Measurements from ENCODE around the gene EPHA6. TPM values are rescaled to one million over a fixed set of nuclear protein-coding genes. Genes with fewer than 3 reads are reported as not detected.

EPHA6 gene
- total and polyA plus RNA-seq, 9 of the 15 experiments (the other 6 are each of a cell fraction or from before 2014, with no cell fraction given) = not detected

GRCh38 chr3:96994988-96995387 lies 180.6 kb downstream of the EPHA6 start:
- 0% methylated on average over 2 of the region's 3 CpGs for WGBS (ENCODE audit: insufficient coverage, low coverage, missing lambda C conversion rate)
- H3K9me3 ChIP-seq (replicated peaks; ENCODE audit: control insufficient read depth, insufficient read depth, low read depth, low read length) = no peaks in the 10 kb centered on the region
- no peaks in the 10 kb centered on the region for H3K36me3 ChIP-seq (ENCODE audit: control insufficient read depth, insufficient read depth, low read length)
- intact Hi-C loops (cut with micrococcal nuclease) = no loop called here
- no peak overlapping the region for H3K27ac ChIP-seq (ENCODE audit: extremely low read depth, low read depth, low read length)
- no peaks in the 10 kb centered on the region for H3K4me1 ChIP-seq (replicated peaks in 1 of 2; ENCODE audit: control insufficient read depth in 2 of 2, insufficient read depth in 2 of 2, low read length in 2 of 2)
- no peak overlapping the region for H3K9ac ChIP-seq (ENCODE audit: insufficient read depth in 1 of 2, low read depth in 2 of 2, low read length in 2 of 2)
- in situ Hi-C loops (cut with MboI) = no loop called here
- TF ChIP-seq NR2C2 (CRISPR knock-in tag; IDR thresholded peaks at IDR 0.05) (no peak), NR2C2 (tag; IDR thresholded peaks at IDR 0.05) (no peak), CBX2 (IDR thresholded peaks at IDR 0.05; ENCODE audit: insufficient read depth, low read length, poor library complexity, severe bottlenecking) (no peak), SMARCA5 (IDR thresholded peaks at IDR 0.05) (no peak), ZNF134 (CRISPR knock-in tag; conservative IDR thresholded peaks at IDR 0.05) (no peak), JUN (IDR thresholded peaks at IDR 0.05; ENCODE audit: borderline replicate concordance, low read depth, low read length) (no peak), JUN (CRISPR knock-in tag; IDR thresholded peaks at IDR 0.05; ENCODE audit: borderline replicate concordance) (no peak), ATF7 (IDR thresholded peaks at IDR 0.05) (no peak), FOSL1 (tag; conservative IDR thresholded peaks at IDR 0.05) (no peak)
- no peaks in the 10 kb centered on the region for H3K27me3 ChIP-seq (ENCODE audit: control insufficient read depth in 2 of 2, insufficient read depth in 2 of 2, low read length in 2 of 2)
- no peak for FAIRE-seq
- no peaks in the 10 kb centered on the region for H3K79me2 ChIP-seq (ENCODE audit: control insufficient read depth, insufficient read depth, low read length)
- H3K4me2 ChIP-seq (ENCODE audit: insufficient read depth, low read length) = no peak overlapping the region
- no TSS peak for BruUV-seq (replicated peaks)
- H3K9me1 ChIP-seq (ENCODE audit: control insufficient read depth, insufficient read depth, low read length) = no peaks in the 10 kb centered on the region
- no peak overlapping the region for H2AFZ ChIP-seq (ENCODE audit: low read depth, low read length)
- DNase-seq (ENCODE audit: extremely low read depth in 1 of 4, low spot score in 3 of 4) = no peak
- POLR2A ChIA-PET = no interaction called here
- no peaks in the 10 kb centered on the region for H4K20me1 ChIP-seq (replicated peaks; ENCODE audit: control insufficient read depth, insufficient read depth, low read length)
- ATAC-seq = no peak
- CTCF ChIA-PET (ENCODE audit: low intra/inter-chr PET ratio) = no interaction called here
- H3K4me3 ChIP-seq = no peak overlapping the region

Measured in K562 (cell line).